Activated CD4-positive, alpha-beta T cell treated with anti-CD3 and anti-CD28 coated beads, Interleukin-10, Interleukin-2, amounts not matched to agents 100 ng/mL and 50 ng/mL, durations not matched to agents 16 hours and 8 hours (primary cell): ENCODE data around the gene ZNF85.
"Not testable (repeated sequence)": the region's sequence is repeated elsewhere in the genome, so short reads cannot be mapped to it uniquely, and the experiment has no call there.

Source experiments
- DNase-seq: peaks from one replicate; pipeline ENCODE4 v3.0.0-alpha.2; 2020

The ZNF85 gene

DNA sequence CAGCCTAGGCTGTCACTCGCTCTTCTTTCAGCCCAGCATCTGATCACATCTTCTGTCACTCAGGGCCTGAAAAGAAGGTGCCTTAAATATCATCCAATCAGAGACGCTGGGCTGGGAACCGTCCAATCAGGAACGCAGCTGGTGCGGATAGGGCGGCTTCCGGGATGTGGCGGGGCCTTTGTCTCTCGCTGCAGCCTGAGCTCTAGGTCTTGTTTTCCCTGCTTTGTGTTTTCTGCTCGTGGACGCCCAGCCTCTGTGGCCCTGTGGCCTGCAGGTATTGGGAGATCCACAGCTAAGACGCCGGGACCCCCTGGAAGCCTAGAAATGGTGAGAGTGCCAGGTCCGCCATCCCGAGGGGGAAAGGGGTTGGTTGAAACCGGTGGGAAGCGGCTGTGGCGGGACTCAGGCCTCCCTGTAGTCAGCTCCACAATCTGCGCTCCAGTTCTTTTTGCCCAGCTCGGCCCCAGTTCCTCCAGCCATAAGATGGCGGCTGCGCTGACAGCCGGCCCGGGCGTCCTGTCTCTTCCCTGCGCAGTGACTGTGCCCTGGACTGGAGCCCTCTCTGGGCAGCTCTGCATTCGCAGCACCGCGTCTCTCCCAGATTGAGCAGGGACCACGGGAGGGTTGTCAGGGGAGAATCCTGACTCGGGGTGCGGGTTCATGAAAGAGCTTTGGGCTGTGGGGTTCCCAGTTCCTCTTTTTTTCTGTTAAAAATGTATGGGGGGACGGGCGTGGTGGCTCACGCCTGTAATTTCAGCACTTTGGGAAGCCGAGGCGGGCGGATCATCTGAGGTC, at the start of gene ZNF85:
Gene ZNF85, plus strand, starts transcription at position 175 of the 795 bp plus-strand sequence. Its CDS starts 150 bp downstream, at position 325.
- DNase-seq: peak; percentile 94

DNA sequence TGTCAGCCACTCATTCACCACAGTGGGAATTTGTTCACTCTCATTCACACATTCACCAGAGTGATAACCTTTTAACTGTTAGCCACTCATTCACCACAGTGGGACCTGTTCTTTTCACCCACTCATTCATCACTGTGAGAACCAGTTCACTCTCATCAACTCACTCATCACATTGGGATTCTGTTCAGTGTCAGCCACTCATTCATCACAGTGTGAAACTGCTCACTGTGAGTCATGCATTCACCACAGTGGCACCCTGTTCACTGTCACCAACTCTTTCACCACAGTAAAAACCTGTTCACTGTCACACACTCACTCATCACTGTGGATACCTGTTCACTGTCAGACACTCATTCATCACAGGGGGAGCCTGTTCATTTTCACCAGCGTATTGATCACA, 43.5 kb upstream of the ZNF85 start:
- no peak for DNase-seq

DNA sequence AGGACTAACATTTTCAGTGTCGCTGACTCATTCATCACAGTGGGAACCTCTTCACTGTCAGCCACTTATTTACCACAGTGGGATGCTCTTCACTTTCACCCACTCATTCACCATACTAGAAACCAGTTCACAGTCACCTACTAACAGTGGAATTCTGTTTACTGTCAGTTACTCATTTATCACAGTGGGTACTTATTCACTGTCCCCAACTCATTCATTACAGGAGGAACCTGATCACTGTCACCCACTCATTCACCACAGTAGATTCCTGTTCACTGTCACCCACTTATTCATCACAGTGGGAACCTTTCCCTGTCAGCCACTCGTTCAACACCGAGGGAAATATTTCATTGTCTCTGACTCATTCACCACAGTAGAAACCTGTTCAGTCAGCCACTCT, 10.1 kb upstream of the ZNF85 start:
- no peak for DNase-seq

DNA sequence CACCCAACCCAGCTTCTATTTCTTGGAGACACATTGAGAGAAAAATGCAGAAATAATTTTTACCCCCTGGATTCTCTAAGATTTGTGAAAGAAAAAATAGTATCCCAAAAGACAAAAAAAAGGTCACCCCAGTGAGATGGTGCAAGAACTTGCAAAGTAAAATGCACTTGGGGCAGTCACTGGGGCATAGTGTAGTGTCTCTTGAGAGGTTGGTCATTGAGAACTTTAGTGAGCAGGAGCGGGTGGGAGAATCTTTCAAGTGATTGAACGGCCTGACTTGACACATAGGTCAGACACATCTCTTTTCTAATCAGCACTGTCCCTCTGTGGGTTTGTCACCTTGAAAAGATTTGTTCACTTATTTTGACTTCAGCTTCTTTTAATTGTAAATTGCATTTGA, 2.4 kb downstream of the ZNF85 start:
- DNase-seq: no peak

DNA sequence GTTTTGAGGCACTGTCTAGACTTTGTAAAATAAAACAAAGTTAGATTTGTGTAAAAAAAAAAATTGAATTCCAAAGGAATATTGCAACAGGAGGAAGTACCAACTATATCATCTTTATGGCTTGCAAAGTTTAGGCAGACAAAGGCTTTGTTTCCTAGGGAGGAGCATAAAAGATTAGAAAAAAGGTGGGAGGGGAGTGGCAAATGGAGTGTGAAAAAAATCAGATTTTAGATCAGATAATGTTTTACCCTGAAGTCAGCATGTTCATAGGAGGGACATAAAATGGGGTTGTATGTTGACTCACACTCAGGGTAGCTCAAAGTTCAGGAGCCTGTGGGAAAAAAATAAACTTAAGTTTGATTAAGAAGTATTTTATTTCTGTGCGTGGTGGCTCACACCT, 3.7 kb downstream of the ZNF85 start:
- no peak for DNase-seq

DNA sequence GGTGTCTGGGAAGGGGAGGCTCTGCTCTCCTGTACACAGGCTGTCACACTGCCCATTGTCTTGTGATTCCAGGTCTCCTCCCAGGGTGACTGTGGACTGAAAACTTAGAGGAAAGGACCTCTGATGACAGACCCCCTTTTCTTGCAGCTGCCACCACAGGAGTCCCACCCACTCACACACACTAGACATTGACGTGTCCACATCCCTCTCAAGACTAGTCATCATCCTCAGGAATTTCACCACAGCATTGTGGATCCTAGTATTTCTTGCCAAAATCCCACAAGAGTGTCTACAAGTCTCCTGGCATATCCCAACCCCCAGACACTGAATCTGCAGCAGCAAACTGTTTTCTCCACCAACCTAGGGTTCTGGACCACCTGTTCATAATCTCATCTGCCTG, 5.3 kb downstream of the ZNF85 start:
- no peak for DNase-seq

DNA sequence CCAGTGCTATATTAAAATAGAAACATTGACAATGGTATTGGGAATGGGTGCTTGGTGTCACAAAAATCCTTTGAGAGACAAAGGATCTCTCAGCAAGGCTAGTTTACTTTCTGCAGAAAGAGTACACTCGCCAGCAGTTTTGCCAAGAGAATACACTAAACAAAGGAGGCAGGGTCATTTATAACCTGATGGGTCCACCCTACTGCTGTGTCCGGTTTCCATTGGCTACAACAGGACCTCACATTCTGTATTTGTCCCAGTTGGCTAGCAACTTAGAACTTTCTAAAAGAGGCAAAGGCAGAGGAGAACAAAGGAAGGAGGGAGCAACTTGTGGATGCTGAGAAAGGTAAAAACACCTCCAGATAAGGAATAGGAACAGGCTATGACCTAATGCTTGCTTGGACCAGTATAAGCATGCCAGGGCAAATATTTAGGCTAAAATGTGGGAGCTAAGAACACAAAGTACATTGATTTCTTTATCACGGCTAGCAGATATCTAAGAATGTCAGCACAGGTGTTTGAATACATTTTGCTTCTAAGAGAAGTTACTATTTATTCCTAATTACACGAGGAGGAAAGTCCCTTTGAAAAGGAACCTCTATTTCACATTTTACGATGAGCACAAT, 13.4 kb downstream of the ZNF85 start:
- not testable (repeated sequence) for DNase-seq

DNA sequence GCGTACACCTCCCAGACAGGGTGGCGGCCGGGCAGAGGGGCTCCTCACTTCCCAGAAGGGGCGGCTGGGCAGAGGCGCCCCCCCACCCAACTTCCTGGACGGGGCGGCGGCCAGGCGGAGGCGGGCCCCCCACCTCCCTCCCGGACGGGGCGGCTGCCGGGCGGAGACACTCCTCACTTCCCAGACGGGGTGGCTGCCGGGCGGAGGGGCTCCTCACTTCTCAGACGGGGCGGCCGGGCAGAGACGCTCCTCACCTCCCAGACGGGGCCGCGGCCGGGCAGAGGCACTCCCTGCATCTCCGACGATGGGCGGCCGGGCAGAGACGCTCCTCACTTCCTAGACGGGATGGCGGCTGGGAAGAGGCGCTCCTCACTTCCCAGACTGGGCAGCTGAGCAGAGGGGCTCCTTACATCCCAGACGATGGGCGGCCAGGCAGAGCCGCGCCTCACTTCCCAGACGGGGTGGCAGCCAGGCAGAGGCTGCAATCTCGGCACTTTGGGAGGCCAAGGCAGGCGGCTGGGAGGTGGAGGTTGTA, 29.6 kb downstream of the ZNF85 start:
- not testable (repeated sequence) for DNase-seq

DNA sequence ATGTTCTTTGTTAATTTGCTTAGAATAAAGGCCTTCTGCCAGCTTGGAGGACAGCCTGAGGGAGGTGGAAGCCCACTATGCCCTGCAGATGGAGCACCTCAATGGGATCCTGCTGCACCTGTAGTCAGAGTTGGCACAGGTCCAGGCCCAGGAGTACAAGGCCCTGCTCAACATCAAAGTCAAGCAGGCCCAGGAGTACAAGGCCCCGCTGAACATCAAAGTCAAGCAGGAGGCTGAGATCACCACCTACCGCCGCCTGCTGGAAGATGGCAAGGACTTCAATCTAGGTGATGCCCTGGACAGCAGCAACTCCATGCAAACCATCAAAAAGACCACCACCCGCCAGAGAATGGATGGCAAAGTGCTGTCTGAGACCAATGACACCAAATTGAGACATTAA, 41.7 kb downstream of the ZNF85 start:
- DNase-seq: no peak

DNA sequence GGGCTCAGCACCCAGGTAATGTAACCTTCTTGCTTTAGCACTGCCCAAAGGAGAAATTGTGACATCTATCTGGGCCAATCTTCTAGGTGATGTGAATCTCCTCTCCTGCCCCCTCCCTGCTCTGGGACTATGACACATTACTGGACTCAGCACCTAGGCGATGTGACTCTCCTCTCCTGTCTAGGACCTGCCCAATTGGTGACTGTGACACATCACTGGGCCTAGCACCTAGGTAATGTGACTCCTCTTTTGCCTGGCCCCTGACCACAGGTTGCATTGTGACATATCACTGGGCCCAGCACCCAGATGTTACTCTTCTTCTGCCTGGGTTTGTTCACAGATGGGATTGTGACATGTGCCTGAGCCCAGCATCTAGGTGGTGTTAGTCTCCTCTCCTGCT, 45.0 kb downstream of the ZNF85 start:
- DNase-seq: no peak

DNA sequence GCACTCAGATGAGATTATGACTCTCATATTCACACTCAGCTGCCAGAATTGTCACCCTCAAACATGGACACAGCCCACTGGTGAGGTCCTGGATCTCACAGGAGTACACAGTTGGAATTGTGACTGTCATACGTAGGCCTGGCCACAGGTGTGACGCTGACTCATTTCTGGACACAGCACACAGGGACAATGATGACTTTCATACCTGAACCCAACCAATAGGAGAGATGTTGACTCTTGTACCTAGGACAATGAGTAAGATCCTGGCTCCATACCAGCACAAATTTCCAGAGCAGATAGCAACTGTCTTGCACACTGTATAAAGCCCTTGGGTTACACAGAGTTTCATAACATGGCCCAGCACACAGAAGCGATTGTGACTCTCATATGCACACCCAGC, 46.4 kb downstream of the ZNF85 start:
- DNase-seq: no peak

DNA sequence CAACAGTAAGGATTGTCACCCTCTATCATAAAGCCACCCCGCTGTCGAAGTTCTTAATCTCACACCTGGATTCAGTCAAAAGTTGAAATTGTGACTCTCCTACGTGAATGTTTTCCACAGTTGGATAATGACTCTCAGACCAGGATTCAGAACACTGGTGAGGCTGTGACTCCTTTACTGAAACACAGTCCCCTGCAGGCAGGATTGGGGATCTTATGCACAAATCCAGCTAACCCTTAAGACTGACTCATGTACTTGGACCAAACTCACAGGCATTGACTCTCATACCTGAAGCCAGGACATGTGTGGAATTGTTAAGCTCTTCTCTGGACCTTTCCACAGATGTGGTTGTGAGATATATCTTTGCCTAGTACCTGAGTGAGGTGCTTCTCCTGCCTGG, 46.8 kb downstream of the ZNF85 start:
- no peak for DNase-seq

DNA sequence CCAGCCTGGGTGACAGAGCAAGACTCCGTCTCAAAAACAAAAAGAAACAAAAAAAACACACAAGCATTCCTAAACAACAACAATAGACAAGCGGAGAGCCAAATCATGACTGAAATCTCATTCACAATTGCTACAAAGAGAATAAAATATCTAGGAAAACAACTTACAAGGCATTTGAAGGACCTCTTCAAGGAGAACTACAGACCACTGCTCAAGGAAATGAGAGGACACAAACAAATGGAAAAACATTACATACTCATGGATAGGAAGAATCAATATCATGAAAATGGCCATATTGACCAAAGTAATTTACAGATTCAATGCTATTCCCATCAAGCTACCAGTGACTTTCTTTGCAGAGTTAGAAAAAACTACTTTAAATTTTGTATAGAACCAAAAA, 69.7 kb downstream of the ZNF85 start:
- DNase-seq: not testable (repeated sequence)

DNA sequence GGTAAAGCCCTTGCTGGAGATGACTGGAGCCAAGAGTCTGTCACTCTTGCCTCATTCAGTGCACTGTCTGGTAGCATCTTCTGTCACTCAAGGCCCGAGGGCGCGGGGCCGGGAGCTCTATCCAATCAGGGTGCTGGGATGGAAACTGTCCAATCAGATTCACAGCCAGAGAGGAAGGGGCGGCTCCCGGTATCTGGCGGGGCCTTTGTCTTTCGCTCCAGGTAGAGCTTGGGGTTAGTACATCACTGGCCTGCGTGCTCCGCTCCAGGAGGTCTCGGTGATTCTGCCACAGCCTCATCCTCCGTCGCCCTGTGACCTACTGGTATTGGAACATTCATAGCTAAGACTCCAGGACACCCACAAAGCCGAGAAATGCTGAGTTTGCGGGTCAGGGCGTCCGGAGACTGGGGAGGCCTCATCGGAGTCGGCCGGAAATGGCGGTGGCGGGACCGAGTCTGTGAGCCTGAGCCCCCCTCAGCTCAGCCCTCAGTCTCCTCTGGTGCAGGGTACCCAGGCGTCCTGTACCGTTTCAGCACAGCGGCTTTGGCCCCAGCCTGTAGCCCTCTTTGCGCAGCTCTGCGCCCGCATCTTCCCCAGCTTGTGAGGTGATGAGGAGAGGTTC, 76.8 kb downstream of the ZNF85 start:
- peak; percentile 94 for DNase-seq
